Upper lobe of right lung (tissue), 1 donor: ENCODE measurements around the gene PHF20. TPM values are rescaled to one million over a fixed set of nuclear protein-coding genes. Genes with fewer than 3 reads are reported as not detected.

Source experiments
- ATAC-seq: fragments of 200-7000 bp; cut with Tn5 transposase; one replicate; pipeline ENCODE4 v1.9.1; 2020; ENCODE audit warnings: mild to moderate bottlenecking, moderate library complexity
- DNase-seq: peaks from one replicate; pipeline ENCODE4 v3.0.0-alpha.2; 2020
- H3K27ac ChIP-seq: fragments of 200-600 bp; one replicate; pipeline ENCODE4 v1.8.0; 2022
- H3K27me3 ChIP-seq: fragments of 200-600 bp; one replicate; pipeline ENCODE4 v1.8.0; 2022; ENCODE audit warnings: mild to moderate bottlenecking
- H3K36me3 ChIP-seq: fragments of 200-600 bp; one replicate; pipeline ENCODE4 v1.8.0; 2022
- H3K4me1 ChIP-seq: fragments of 200-600 bp; one replicate; pipeline ENCODE4 v1.8.0; 2022
- H3K4me3 ChIP-seq: fragments of 200-600 bp; one replicate; pipeline ENCODE4 v1.8.0; 2022; ENCODE audit warnings: mild to moderate bottlenecking
- H3K9me3 ChIP-seq: fragments of 200-600 bp; one replicate; pipeline ENCODE4 v1.8.0; 2022
- intact Hi-C: fragments of 100-400 bp; cut with DNase I; formaldehyde crosslinking; loops from one replicate; pipeline ENCODE4 v1.11.0; 2022
- total RNA-seq: library from RNA; stranded (reverse); fragmentation: NEBNext Ultra II Directional; extraction: Animal tissue kit (Norgen Biotek cat#: 25700); gene quantifications from one replicate; pipeline ENCODE4 v1.2.1, GENCODE V29; 2021
- TF ChIP-seq, protein P1 (sequence below): fragments of 200-600 bp; IDR thresholded peaks from one replicate; pipeline ENCODE4 v1.8.0; 2022; ENCODE audit warnings: antibody characterized with exemption
- donor health status: DM: no; HTN: yes; CAD: no; lungs with severe emphysema.

PHF20 gene
- total RNA-seq, 1 donor from 2014 or later, result 56.5 TPM

DNA sequence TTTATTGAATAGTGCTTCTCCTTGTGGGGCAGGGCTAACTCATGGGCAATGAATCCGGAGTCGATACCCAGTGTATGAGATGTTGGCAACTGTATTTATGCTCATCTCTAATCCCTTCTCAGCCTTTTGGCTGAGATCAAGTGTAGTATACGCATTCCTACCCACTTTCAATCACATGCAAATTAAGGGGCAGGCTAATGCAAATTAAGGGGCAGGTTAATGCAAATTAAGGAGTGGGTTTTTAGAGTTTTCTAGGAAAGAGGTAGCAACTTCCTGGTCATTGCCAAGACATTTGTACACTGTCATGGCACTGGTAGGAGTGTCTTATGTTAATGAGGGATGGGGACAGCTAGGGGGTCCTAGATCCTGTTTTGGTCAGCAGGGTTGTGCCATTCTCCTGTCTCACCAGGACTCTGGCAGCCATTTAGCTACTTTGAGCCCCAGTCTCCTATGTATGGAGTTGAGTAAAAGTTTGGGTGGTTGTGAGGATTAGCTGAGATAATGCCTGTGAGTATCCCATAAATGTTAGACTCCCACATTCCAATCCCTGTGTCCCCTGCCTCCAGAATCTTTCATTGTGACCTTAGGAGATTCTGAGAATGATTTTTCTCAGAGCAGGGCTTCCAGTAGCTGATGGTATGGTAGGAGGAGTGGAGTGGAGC is 196.3 kb downstream of the PHF20 start, which contains the start of gene CNBD2:
Gene CNBD2, plus strand, starts transcription at position 612 of the 662 bp plus-strand sequence. CDS start 173 bp downstream, outside the sequence.
- Histone ChIP-seq H3K27me3 (no peaks in the 10 kb centered on the region), H3K4me3 (no peak within 1 kb of the TSS), H3K4me1 (no peaks in the 10 kb centered on the region), H3K27ac (no peak within 1 kb of the TSS), H3K9me3 (no peaks in the 10 kb centered on the region), H3K36me3 (no peaks in the 10 kb centered on the region)
- intact Hi-C loops, result no loop called here
- DNase-seq (no peak), ATAC-seq (no peak)
- TF ChIP-seq, protein P1, sequence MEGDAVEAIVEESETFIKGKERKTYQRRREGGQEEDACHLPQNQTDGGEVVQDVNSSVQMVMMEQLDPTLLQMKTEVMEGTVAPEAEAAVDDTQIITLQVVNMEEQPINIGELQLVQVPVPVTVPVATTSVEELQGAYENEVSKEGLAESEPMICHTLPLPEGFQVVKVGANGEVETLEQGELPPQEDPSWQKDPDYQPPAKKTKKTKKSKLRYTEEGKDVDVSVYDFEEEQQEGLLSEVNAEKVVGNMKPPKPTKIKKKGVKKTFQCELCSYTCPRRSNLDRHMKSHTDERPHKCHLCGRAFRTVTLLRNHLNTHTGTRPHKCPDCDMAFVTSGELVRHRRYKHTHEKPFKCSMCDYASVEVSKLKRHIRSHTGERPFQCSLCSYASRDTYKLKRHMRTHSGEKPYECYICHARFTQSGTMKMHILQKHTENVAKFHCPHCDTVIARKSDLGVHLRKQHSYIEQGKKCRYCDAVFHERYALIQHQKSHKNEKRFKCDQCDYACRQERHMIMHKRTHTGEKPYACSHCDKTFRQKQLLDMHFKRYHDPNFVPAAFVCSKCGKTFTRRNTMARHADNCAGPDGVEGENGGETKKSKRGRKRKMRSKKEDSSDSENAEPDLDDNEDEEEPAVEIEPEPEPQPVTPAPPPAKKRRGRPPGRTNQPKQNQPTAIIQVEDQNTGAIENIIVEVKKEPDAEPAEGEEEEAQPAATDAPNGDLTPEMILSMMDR, result no peak

GRCh38 chr20:35968930-35969329 is 197.1 kb downstream of the PHF20 start:
- intact Hi-C loops, result no loop called here
- Histone ChIP-seq H3K27me3 (no peaks in the 10 kb centered on the region), H3K36me3 (no peaks in the 10 kb centered on the region), H3K27ac (no peak overlapping the region), H3K9me3 (no peaks in the 10 kb centered on the region), H3K4me1 (no peaks in the 10 kb centered on the region), H3K4me3 (no peak overlapping the region)
- TF ChIP-seq, protein P1, result no peak
- no peak for ATAC-seq
- no peak for DNase-seq

- DNase-seq, result no peak
- TF ChIP-seq, protein P1, result no peak
- H3K27me3 ChIP-seq, result no peaks in the 10 kb centered on the region
- intact Hi-C loops, result no loop called here
- H3K9me3 ChIP-seq, result no peaks in the 10 kb centered on the region
- ATAC-seq, result no peak
- H3K36me3 ChIP-seq, result no peaks in the 10 kb centered on the region
- H3K4me1 ChIP-seq, result no peaks in the 10 kb centered on the region
- H3K4me3 ChIP-seq, result no peak overlapping the region
- no peak overlapping the region for H3K27ac ChIP-seq
Measured at GRCh38 chr20:35971981-35972380, 200.2 kb downstream of the PHF20 start.

GRCh38 chr20:35972462-35972861 is 200.6 kb downstream of the PHF20 start:
- Histone ChIP-seq H3K9me3 (no peaks in the 10 kb centered on the region), H3K4me1 (no peaks in the 10 kb centered on the region), H3K27me3 (no peaks in the 10 kb centered on the region), H3K36me3 (no peaks in the 10 kb centered on the region), H3K27ac (no peak overlapping the region), H3K4me3 (no peak overlapping the region)
- intact Hi-C loops, result no loop called here
- TF ChIP-seq, protein P1, result no peak
- DNase-seq (no peak), ATAC-seq (no peak)

GRCh38 chr20:35974256-35974655 is 202.4 kb downstream of the PHF20 start:
- H3K27me3 ChIP-seq, result no peaks in the 10 kb centered on the region
- intact Hi-C loops, result no loop called here
- no peaks in the 10 kb centered on the region for H3K36me3 ChIP-seq
- ATAC-seq (no peak), DNase-seq (no peak)
- no peak overlapping the region for H3K4me3 ChIP-seq
- no peaks in the 10 kb centered on the region for H3K9me3 ChIP-seq
- TF ChIP-seq, protein P1, result no peak
- no peak overlapping the region for H3K27ac ChIP-seq
- H3K4me1 ChIP-seq, result no peaks in the 10 kb centered on the region
